EL (cell line): ENCODE measurements around the gene CREBBP.

Source experiments
- DNase-seq: peaks from one replicate; pipeline ENCODE4 v3.0.0-alpha.2; 2016

Gene CREBBP

GRCh38 chr16:3879258-3879886, 1.1 kb downstream of the CREBBP start:
- no peak for DNase-seq

- DNase-seq = peak; percentile 32
Observed at GRCh38 chr16:3878610-3879009, 1.9 kb downstream of the CREBBP start.

GRCh38 chr16:3876695-3877094, 3.8 kb downstream of the CREBBP start:
- peak; percentile 63 for DNase-seq

- no peak for DNase-seq
Observed at GRCh38 chr16:3876160-3876559, 4.4 kb downstream of the CREBBP start.

- DNase-seq = no peak
Observed at GRCh38 chr16:3874794-3875692, 5.5 kb downstream of the CREBBP start.

GRCh38 chr16:3874242-3874641, 6.3 kb downstream of the CREBBP start:
- no peak for DNase-seq

- no peak for DNase-seq
Observed at GRCh38 chr16:3873482-3874173, 6.9 kb downstream of the CREBBP start.

GRCh38 chr16:3872216-3872895, 8.2 kb downstream of the CREBBP start:
- peak; percentile 44 for DNase-seq

- no peak for DNase-seq
Observed at GRCh38 chr16:3868967-3869366, 11.5 kb downstream of the CREBBP start.

GRCh38 chr16:3868556-3868955, 12.0 kb downstream of the CREBBP start:
- DNase-seq = no peak

GRCh38 chr16:3866703-3867431, 13.6 kb downstream of the CREBBP start:
- no peak for DNase-seq

GRCh38 chr16:3865241-3865640, 15.3 kb downstream of the CREBBP start:
- no peak for DNase-seq

GRCh38 chr16:3864562-3864961, 16.0 kb downstream of the CREBBP start:
- no peak for DNase-seq

- DNase-seq = no peak
Observed at GRCh38 chr16:3863587-3863986, 16.9 kb downstream of the CREBBP start.

GRCh38 chr16:3861808-3862451, 18.6 kb downstream of the CREBBP start:
- DNase-seq = peak; percentile 68

GRCh38 chr16:3859889-3860288, 20.6 kb downstream of the CREBBP start:
- DNase-seq = no peak

- DNase-seq = no peak
Observed at GRCh38 chr16:3858801-3859200, 21.7 kb downstream of the CREBBP start.

GRCh38 chr16:3857189-3858043, 23.1 kb downstream of the CREBBP start:
- peak; percentile 48 for DNase-seq

- no peak for DNase-seq
Observed at GRCh38 chr16:3856367-3857141, 24.0 kb downstream of the CREBBP start.
